Fibroblast of pulmonary artery (primary cell): ENCODE results near the gene TBX1.

Source experiments
- DNase-seq: peaks from one replicate; pipeline ENCODE4 v3.0.0-alpha.2; 2010; ENCODE audit warnings: low read depth
- H3K4me3 ChIP-seq: replicated peaks from 2 replicates; pipeline ENCODE4 v1.5.1; 2011; ENCODE audit warnings: low read depth, mild to moderate bottlenecking, control low read depth, low read length, moderate library complexity
- CTCF ChIP-seq: IDR thresholded peaks from 2 replicates; pipeline ENCODE4 v1.5.1; 2011; ENCODE audit warnings: mild to moderate bottlenecking, control low read depth, low read length, inconsistent platforms; ENCODE audit errors: missing control alignments

The TBX1 gene

GRCh38 chr22:19803736-19804267, 43.2 kb downstream of the TBX1 start:
- TF ChIP-seq CTCF = no peak

GRCh38 chr22:19805821-19806212, 45.2 kb downstream of the TBX1 start:
- no peak for DNase-seq
- TF ChIP-seq CTCF = no peak
- H3K4me3 ChIP-seq = no peak overlapping the region

More at GRCh38 chr22:19803736-19804267, 43.2 kb downstream of the TBX1 start:
- no peak for DNase-seq
- no peak overlapping the region for H3K4me3 ChIP-seq

- no peak overlapping the region for H3K4me3 ChIP-seq
- TF ChIP-seq CTCF = no peak
- no peak for DNase-seq
Observed at GRCh38 chr22:19806213-19807160, 45.9 kb downstream of the TBX1 start.

- no peak for DNase-seq
- no peak for TF ChIP-seq CTCF
- no peak overlapping the region for H3K4me3 ChIP-seq
Observed at GRCh38 chr22:19807161-19807913, 46.8 kb downstream of the TBX1 start.

GRCh38 chr22:19807914-19808872, 47.6 kb downstream of the TBX1 start:
- H3K4me3 ChIP-seq = no peak overlapping the region
- no peak for DNase-seq
- TF ChIP-seq CTCF = no peak

GRCh38 chr22:19808873-19809478, 48.4 kb downstream of the TBX1 start:
- H3K4me3 ChIP-seq = no peak overlapping the region
- no peak for TF ChIP-seq CTCF
- no peak for DNase-seq
